ENCODE data around the gene PIAS4. TPM values are rescaled to one million over a fixed set of nuclear protein-coding genes. Genes with fewer than 3 reads are reported as not detected.

Gene PIAS4
- 13.8 to 18.4 TPM (median 17.0 TPM) in 5 replicates for total RNA-seq (2022; extraction: Qiagen RNA extraction)

GRCh38 chr19:4007021-4007835 is at the start of gene PIAS4:
Gene PIAS4 (plus strand): TSS chr19:4007736. CDS start chr19:4007761, 25 bp downstream.

GRCh38 chr19:3970808-3971598 is 36.5 kb upstream of the PIAS4 start, which contains the start of gene DAPK3:
Gene DAPK3 (minus strand): TSS chr19:3971099. CDS start chr19:3969735, 1,364 bp downstream.

GRCh38 chr19:3984908-3985642 is 22.5 kb upstream of the PIAS4 start, which contains the start of gene EEF2:
Gene EEF2 (minus strand): TSS chr19:3985463. CDS start chr19:3985380, 83 bp downstream.

GRCh38 chr19:4066682-4067395 is 59.3 kb downstream of the PIAS4 start, which contains the start of gene ZBTB7A:
Gene ZBTB7A (minus strand): TSS chr19:4066899. CDS start chr19:4055232, 11,667 bp downstream.

Other genes starting within 250 kb of the PIAS4 start
- gene APBA3, start 246.0 kb upstream of the PIAS4 start, total RNA-seq (2022; extraction: Qiagen RNA extraction) = 9.8 to 11.6 TPM (median 11.1 TPM) in 5 replicates
- 60.1 to 76.7 TPM (median 65.6 TPM) in 5 replicates for gene MRPL54, start 245.1 kb upstream of the PIAS4 start, total RNA-seq (2022; extraction: Qiagen RNA extraction)
- gene RAX2, start 235.5 kb upstream of the PIAS4 start, total RNA-seq (2022; extraction: Qiagen RNA extraction) = not detected in 5 replicates
- 0.52 to 1.5 TPM (median 0.99 TPM) in 5 replicates for gene MATK, start 221.4 kb upstream of the PIAS4 start, total RNA-seq (2022; extraction: Qiagen RNA extraction)
- 0.20 TPM in 1 of 5 replicates, not detected in the others for gene ZFR2, start 138.7 kb upstream of the PIAS4 start, total RNA-seq (2022; extraction: Qiagen RNA extraction)
- gene ATCAY, start 127.1 kb upstream of the PIAS4 start, total RNA-seq (2022; extraction: Qiagen RNA extraction) = 0.06 to 0.20 TPM (median 0.08 TPM) in 5 replicates
- not detected in 5 replicates for gene NMRK2, start 74.7 kb upstream of the PIAS4 start, total RNA-seq (2022; extraction: Qiagen RNA extraction)
- 41.5 to 57.8 TPM (median 43.6 TPM) in 5 replicates for gene DAPK3, start 36.6 kb upstream of the PIAS4 start, total RNA-seq (2022; extraction: Qiagen RNA extraction)
- 1,002 to 1,061 TPM (median 1,049 TPM) in 5 replicates for gene EEF2, start 22.3 kb upstream of the PIAS4 start, total RNA-seq (2022; extraction: Qiagen RNA extraction)
- gene ZBTB7A, start 59.2 kb downstream of the PIAS4 start, total RNA-seq (2022; extraction: Qiagen RNA extraction) = 16.5 to 23.8 TPM (median 21.8 TPM) in 5 replicates
- gene MAP2K2, start 116.4 kb downstream of the PIAS4 start, total RNA-seq (2022; extraction: Qiagen RNA extraction) = 128 to 186 TPM (median 169 TPM) in 5 replicates
- 0.03 to 0.13 TPM (median 0.08 TPM) in 5 replicates for gene CREB3L3, start 145.9 kb downstream of the PIAS4 start, total RNA-seq (2022; extraction: Qiagen RNA extraction)
- gene SIRT6, start 174.8 kb downstream of the PIAS4 start, total RNA-seq (2022; extraction: Qiagen RNA extraction) = 27.9 to 37.4 TPM (median 33.5 TPM) in 5 replicates
- 0.14 to 0.24 TPM (median 0.22 TPM) in 5 replicates for gene ANKRD24, start 175.0 kb downstream of the PIAS4 start, total RNA-seq (2022; extraction: Qiagen RNA extraction)
- gene EBI3, start 221.8 kb downstream of the PIAS4 start, total RNA-seq (2022; extraction: Qiagen RNA extraction) = 2.5 to 3.9 TPM (median 3.4 TPM) in 5 replicates
- gene YJU2, start 239.3 kb downstream of the PIAS4 start, total RNA-seq (2022; extraction: Qiagen RNA extraction) = 17.9 to 21.7 TPM (median 19.3 TPM) in 5 replicates